Endothelial cell of umbilical vein (primary cell): ENCODE data around the gene SH3RF3.

ENCODE experiments used
- EZH2 ChIP-seq: IDR thresholded peaks from 2 replicates; pipeline ENCODE4 v1.6.1; 2012; ENCODE audit warnings: borderline replicate concordance, low read depth, mild to moderate bottlenecking, moderate library complexity, low read length, inconsistent platforms; ENCODE audit not compliant: severe bottlenecking
- FOS ChIP-seq: IDR thresholded peaks from 2 replicates; pipeline ENCODE4 v1.6.1; 2011; ENCODE audit warnings: mild to moderate bottlenecking, low read length, moderate library complexity, borderline replicate concordance; ENCODE audit not compliant: insufficient read depth
- GATA2 ChIP-seq: IDR thresholded peaks from 2 replicates; pipeline ENCODE4 v1.7.0; 2011; ENCODE audit warnings: low read depth, mild to moderate bottlenecking, moderate library complexity, mixed read lengths, low read length; ENCODE audit not compliant: insufficient read length, insufficient read depth
- JUN ChIP-seq: IDR thresholded peaks from 2 replicates; pipeline ENCODE4 v1.6.1; 2011; ENCODE audit warnings: borderline replicate concordance, low read depth; ENCODE audit not compliant: insufficient read length, insufficient read depth
- MYC ChIP-seq: IDR thresholded peaks from one replicate; pipeline ENCODE4 v1.6.1; 2011; ENCODE audit warnings: mild to moderate bottlenecking, low read depth, low read length
- POLR2A ChIP-seq: IDR thresholded peaks from 2 replicates; pipeline ENCODE4 v1.6.1; 2012; ENCODE audit warnings: low read depth, mild to moderate bottlenecking, control low read depth, low read length
- POLR2AphosphoS5 ChIP-seq: IDR thresholded peaks from 2 replicates; pipeline ENCODE4 v1.6.1; 2012; ENCODE audit warnings: low read depth, mild to moderate bottlenecking, control low read depth, low read length, moderate library complexity; ENCODE audit not compliant: insufficient read depth
- TF ChIP-seq, protein P1 (sequence below), 2 donors: IDR thresholded peaks; 1 replicate in 1 of 2; 2 replicates in 1 of 2; pipeline ENCODE4 v1.5.1; 2011; ENCODE audit warnings: low read length in 2 of 2, mild to moderate bottlenecking in 2 of 2, moderate library complexity in 2 of 2, control low read depth in 1 of 2, inconsistent platforms in 1 of 2, low read depth in 1 of 2; ENCODE audit not compliant: insufficient read depth in 1 of 2; ENCODE audit errors: extremely low read depth in 1 of 2
- TF ChIP-seq, protein P2 (sequence below): IDR thresholded peaks from 2 replicates; pipeline ENCODE4 v1.6.1; 2011; ENCODE audit not compliant: insufficient read depth, insufficient read length

DNA sequence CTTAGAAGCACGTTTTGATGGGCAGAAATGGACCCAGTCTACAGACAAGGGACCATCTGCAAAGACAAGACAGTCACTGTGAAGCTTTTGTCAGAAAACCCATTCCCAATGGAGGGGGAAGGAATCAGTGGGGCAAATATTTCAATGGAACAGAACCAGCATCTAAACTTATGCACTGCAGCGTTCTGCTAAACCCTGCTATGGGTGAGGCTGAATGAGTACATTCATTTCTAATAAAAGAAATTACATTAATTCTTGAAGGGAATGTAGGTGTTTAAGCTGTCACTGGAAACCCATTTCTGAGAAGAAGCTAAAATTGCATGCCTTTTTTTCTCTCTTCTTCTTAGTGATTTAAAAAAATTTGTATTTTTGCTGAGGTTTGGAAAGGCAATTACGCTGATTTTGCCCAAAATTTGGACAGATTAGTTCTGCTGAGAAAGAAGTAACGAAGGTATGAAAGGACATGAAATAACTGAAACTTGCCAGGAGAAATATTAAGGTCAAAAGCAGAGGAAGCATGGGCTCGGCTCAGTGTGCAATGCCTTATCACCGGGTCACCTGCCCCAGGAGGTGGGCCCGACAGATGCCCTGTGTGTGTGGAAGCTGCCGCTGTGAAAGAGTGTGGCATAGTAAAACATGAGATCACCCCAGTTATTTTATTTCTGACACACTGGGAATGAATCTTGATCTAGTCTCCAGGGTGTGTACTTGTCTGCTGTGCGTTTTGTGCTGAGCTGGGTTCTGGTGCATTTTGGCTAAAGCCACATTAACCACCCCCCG, 24.2 kb downstream of the SH3RF3 start:
- TF ChIP-seq, protein P1, sequence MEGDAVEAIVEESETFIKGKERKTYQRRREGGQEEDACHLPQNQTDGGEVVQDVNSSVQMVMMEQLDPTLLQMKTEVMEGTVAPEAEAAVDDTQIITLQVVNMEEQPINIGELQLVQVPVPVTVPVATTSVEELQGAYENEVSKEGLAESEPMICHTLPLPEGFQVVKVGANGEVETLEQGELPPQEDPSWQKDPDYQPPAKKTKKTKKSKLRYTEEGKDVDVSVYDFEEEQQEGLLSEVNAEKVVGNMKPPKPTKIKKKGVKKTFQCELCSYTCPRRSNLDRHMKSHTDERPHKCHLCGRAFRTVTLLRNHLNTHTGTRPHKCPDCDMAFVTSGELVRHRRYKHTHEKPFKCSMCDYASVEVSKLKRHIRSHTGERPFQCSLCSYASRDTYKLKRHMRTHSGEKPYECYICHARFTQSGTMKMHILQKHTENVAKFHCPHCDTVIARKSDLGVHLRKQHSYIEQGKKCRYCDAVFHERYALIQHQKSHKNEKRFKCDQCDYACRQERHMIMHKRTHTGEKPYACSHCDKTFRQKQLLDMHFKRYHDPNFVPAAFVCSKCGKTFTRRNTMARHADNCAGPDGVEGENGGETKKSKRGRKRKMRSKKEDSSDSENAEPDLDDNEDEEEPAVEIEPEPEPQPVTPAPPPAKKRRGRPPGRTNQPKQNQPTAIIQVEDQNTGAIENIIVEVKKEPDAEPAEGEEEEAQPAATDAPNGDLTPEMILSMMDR (IDR thresholded peaks at IDR 0.05; ENCODE audit: extremely low read depth in 1 of 2, insufficient read depth in 1 of 2, low read depth in 1 of 2, low read length in 2 of 2), result no peak
- TF ChIP-seq POLR2A, result no peak
- TF ChIP-seq EZH2, result no peak
- TF ChIP-seq POLR2AphosphoS5, result no peak
- TF ChIP-seq, protein P2, sequence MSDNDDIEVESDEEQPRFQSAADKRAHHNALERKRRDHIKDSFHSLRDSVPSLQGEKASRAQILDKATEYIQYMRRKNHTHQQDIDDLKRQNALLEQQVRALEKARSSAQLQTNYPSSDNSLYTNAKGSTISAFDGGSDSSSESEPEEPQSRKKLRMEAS, result no peak
- TF ChIP-seq FOS, result no peak
- TF ChIP-seq MYC, result no peak
- TF ChIP-seq JUN, result no peak
- no peak for TF ChIP-seq GATA2
